Stimulated activated naive CD8-positive, alpha-beta T cell treated with anti-CD3 and anti-CD28 coated beads, Interleukin-15, Interleukin-2, amounts not matched to agents 100 ng/mL and 50 ng/mL, for 24 hours (primary cell): ENCODE measurements around the gene KAT7.
A peak's percentile ranks its signal among the peaks of the same experiment; 100 is the strongest.

Experiments used
- H3K27ac Mint-ChIP-seq: one replicate; pipeline ENCODE4 v1.8.0; 2021; ENCODE audit warnings: mild to moderate bottlenecking, mixed read lengths
- H3K27me3 Mint-ChIP-seq: one replicate; pipeline ENCODE4 v1.8.0; 2021; ENCODE audit warnings: mixed read lengths
- H3K36me3 Mint-ChIP-seq: one replicate; pipeline ENCODE4 v1.8.0; 2021; ENCODE audit warnings: low read depth, mixed read lengths
- H3K4me1 Mint-ChIP-seq: one replicate; pipeline ENCODE4 v1.8.0; 2021; ENCODE audit warnings: low read depth, mixed read lengths
- H3K4me3 Mint-ChIP-seq: one replicate; pipeline ENCODE4 v1.8.0; 2021; ENCODE audit warnings: mild to moderate bottlenecking, mixed read lengths
- H3K9me3 Mint-ChIP-seq: one replicate; pipeline ENCODE4 v1.8.0; 2021; ENCODE audit warnings: mixed read lengths

The KAT7 gene

GRCh38 chr17:49853470-49854015, 65.1 kb downstream of the KAT7 start:
- Mint-ChIP-seq H3K9me3 (no peaks in the 10 kb centered on the region), H3K4me1 (peaks cover 16% of the 10 kb centered on the region), H3K27ac (no peak overlapping the region), H3K4me3 (no peak overlapping the region), H3K36me3 (no peaks in the 10 kb centered on the region), H3K27me3 (peaks cover 3% of the 10 kb centered on the region)

- H3K4me1 Mint-ChIP-seq = peaks cover 16% of the 10 kb centered on the region
- H3K27me3 Mint-ChIP-seq = peaks cover 3% of the 10 kb centered on the region
- peak overlapping the region; percentile 5 for H3K27ac Mint-ChIP-seq
- H3K36me3 Mint-ChIP-seq = no peaks in the 10 kb centered on the region
- no peaks in the 10 kb centered on the region for H3K9me3 Mint-ChIP-seq
- no peak overlapping the region for H3K4me3 Mint-ChIP-seq
Observed at GRCh38 chr17:49854126-49854525, 65.6 kb downstream of the KAT7 start.

GRCh38 chr17:49858796-49859195, 70.3 kb downstream of the KAT7 start:
- H3K27ac Mint-ChIP-seq = no peak overlapping the region
- no peak overlapping the region for H3K4me3 Mint-ChIP-seq
- no peaks in the 10 kb centered on the region for H3K9me3 Mint-ChIP-seq
- peaks cover 5% of the 10 kb centered on the region for H3K4me1 Mint-ChIP-seq
- no peaks in the 10 kb centered on the region for H3K36me3 Mint-ChIP-seq
- peaks cover 8% of the 10 kb centered on the region for H3K27me3 Mint-ChIP-seq

DNA sequence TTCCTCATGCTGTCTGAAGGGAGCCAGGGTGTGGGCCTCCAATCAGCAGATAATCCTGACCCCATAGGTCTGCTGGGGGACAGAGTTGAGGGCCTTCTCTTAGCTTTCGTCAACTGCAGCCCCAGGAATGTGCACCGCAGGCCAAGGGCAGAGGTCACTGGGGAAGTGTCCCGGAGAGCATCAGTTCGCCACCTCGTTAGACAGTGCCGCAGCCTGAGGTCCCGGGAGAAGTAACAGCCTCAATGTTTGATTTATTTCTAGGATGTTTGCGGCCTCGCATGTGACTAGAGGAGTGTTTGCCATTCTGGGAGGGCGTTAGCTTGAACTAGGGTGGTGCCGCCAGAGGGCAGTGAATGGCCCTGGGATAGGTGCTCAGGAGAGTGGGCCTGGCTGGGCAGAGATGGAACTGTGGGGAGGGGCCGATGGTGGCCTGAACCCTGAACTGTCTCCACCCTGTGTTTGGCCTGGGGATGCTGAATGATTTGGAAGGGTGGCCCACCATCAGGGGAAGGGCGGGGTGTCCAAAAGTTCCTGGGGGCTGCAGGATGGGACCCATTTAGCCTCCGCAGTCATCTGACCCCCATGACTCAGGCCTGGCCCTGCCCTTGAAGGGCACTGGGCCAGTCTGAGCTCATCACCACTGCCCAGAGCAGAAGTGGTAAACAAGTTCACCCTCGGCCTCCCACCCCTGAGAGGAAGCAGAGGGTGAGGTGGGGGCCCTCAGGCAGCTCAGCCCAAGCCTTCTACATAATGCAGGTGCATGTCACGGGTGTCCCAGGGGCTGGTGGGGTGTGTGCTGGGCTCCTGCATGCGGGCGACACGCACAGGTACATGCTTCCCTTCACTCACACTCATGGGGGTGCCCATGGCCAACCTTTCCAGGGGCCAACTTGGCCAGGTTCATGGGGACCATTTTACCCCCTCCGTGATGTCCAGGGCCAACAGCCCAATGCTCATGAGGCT, 71.8 kb downstream of the KAT7 start:
- no peaks in the 10 kb centered on the region for H3K9me3 Mint-ChIP-seq
- H3K27ac Mint-ChIP-seq = no peak overlapping the region
- peaks cover 5% of the 10 kb centered on the region for H3K27me3 Mint-ChIP-seq
- H3K4me3 Mint-ChIP-seq = no peak overlapping the region
- H3K4me1 Mint-ChIP-seq = peaks cover 5% of the 10 kb centered on the region
- no peaks in the 10 kb centered on the region for H3K36me3 Mint-ChIP-seq

DNA sequence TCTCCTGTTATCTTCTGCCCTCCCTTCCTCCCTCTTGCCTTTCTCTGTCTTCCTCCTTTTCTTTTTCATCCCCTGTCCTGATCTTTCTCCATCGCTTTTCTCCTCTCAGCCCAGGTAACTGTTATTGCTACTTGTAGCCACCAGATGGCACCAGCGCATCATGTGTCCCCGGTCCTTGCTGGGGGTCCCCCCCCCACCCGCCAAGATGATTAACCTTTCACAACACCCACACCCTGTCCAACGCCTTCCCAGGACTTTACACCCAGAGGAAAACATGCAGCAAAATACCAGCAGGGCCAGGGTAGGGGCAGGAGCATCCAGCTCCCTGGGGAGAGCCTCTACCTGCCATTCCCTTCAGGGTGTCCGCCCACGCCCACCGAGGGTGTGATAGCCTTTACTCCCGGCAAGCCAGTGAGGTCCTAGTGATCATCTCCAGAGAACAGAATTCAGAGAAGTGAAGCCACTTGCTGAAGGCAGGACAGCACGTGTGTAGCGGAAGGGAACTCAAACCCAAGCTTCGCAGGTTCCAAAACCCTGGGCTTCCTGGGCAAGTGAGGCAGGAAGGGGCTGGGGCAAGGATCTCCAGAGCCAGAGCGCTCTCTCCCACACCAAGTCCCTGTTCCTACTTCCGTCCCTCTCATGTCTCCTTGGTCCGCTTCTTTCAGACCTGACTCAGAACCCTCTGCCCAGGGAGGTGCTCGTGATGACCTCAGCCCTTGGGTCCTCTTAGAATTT, 72.8 kb downstream of the KAT7 start:
- H3K4me3 Mint-ChIP-seq = no peak overlapping the region
- no peak overlapping the region for H3K27ac Mint-ChIP-seq
- H3K4me1 Mint-ChIP-seq = peaks cover 5% of the 10 kb centered on the region
- peaks cover 5% of the 10 kb centered on the region for H3K27me3 Mint-ChIP-seq
- H3K9me3 Mint-ChIP-seq = no peaks in the 10 kb centered on the region
- no peaks in the 10 kb centered on the region for H3K36me3 Mint-ChIP-seq

DNA sequence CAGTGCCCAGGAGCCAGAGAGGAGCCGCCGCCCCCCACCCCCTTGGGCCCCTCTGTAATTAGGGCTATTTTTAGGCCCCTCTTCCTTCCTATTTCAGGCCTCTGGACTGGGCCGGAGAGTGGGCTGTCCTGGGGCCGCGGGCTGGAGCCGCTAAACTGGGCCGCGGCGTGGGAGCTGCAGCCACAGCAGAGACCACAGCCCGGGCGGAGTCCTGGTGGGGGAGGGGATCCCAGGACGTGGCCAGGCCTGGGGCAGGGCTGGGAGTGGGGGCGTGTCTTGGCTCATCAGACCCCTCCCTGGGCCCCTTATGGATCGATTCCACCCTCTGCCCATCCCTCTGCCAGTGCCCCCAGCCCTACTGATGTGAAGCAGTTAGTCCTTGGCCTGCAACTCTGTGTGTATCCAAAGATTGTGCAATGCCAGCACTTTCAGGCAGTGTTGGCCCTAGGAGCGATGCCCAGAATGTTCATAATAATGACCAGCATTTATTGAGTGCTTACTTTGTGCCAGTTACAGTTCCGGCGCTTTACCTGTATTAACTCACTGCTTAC, 74.4 kb downstream of the KAT7 start:
- Mint-ChIP-seq H3K4me1 (peaks cover 5% of the 10 kb centered on the region), H3K27me3 (peaks cover 5% of the 10 kb centered on the region), H3K4me3 (no peak overlapping the region)

GRCh38 chr17:49866019-49866380, 77.5 kb downstream of the KAT7 start:
- no peak overlapping the region for H3K27ac Mint-ChIP-seq
- no peaks in the 10 kb centered on the region for H3K9me3 Mint-ChIP-seq
- peaks cover 3% of the 10 kb centered on the region for H3K4me1 Mint-ChIP-seq
- no peaks in the 10 kb centered on the region for H3K36me3 Mint-ChIP-seq
- H3K4me3 Mint-ChIP-seq = no peak overlapping the region
- H3K27me3 Mint-ChIP-seq = peaks cover 3% of the 10 kb centered on the region

More for the DNA sequence above, 74.4 kb downstream of the KAT7 start:
- Mint-ChIP-seq H3K36me3 (no peaks in the 10 kb centered on the region), H3K9me3 (no peaks in the 10 kb centered on the region), H3K27ac (no peak overlapping the region)

- no peaks in the 10 kb centered on the region for H3K9me3 Mint-ChIP-seq
- H3K4me1 Mint-ChIP-seq = no peaks in the 10 kb centered on the region
- H3K4me3 Mint-ChIP-seq = no peak overlapping the region
- no peaks in the 10 kb centered on the region for H3K36me3 Mint-ChIP-seq
- no peaks in the 10 kb centered on the region for H3K27me3 Mint-ChIP-seq
- no peak overlapping the region for H3K27ac Mint-ChIP-seq
Observed at GRCh38 chr17:49866882-49867413, 78.5 kb downstream of the KAT7 start.

DNA sequence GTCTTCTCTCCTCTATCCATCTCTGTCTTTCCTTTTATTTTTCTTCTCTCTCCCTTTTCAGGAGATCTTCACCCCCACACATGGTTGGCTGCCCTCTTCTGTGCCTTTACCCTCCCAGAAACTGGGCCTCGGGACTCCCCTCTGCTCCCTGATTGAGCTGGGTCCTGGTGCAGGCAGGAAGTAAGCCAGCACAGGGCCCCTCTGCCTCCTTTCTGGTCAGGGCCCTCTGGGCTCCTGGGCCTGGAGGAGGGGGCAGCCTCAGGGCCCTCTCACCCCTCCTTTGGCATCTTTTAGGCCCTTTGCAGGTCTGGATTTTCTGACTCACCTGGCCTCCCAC, 80.5 kb downstream of the KAT7 start:
- H3K36me3 Mint-ChIP-seq = no peaks in the 10 kb centered on the region
- no peaks in the 10 kb centered on the region for H3K27me3 Mint-ChIP-seq
- peaks cover 15% of the 10 kb centered on the region for H3K4me1 Mint-ChIP-seq
- no peak overlapping the region for H3K4me3 Mint-ChIP-seq
- peak overlapping the region; percentile 7 for H3K27ac Mint-ChIP-seq
- H3K9me3 Mint-ChIP-seq = no peaks in the 10 kb centered on the region

GRCh38 chr17:49870298-49870697, 81.8 kb downstream of the KAT7 start:
- Mint-ChIP-seq H3K4me1 (peaks cover 15% of the 10 kb centered on the region), H3K4me3 (no peak overlapping the region), H3K27ac (no peak overlapping the region), H3K9me3 (no peaks in the 10 kb centered on the region), H3K36me3 (no peaks in the 10 kb centered on the region), H3K27me3 (peaks cover 4% of the 10 kb centered on the region)

DNA sequence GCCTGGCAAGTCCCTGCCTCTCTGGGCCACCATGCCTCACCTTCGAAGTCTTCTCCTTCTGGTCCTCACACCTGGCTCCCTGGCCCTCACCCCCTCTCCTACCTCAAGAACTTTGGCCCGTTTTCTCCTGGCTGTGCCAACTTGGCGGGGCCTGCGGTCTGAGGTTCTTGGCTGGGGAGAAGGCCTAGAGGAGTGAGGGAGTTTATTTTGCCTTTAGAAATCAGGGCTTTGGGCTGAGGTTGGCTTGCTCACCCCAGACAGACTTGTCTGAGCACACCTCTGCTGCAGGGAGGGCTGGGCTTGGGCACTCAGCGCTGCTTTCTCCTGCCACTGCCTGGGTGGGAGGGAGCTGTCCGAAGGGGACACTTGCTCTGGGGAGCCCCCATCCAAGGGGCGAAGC, 82.7 kb downstream of the KAT7 start:
- H3K4me1 Mint-ChIP-seq = peaks cover 15% of the 10 kb centered on the region

DNA sequence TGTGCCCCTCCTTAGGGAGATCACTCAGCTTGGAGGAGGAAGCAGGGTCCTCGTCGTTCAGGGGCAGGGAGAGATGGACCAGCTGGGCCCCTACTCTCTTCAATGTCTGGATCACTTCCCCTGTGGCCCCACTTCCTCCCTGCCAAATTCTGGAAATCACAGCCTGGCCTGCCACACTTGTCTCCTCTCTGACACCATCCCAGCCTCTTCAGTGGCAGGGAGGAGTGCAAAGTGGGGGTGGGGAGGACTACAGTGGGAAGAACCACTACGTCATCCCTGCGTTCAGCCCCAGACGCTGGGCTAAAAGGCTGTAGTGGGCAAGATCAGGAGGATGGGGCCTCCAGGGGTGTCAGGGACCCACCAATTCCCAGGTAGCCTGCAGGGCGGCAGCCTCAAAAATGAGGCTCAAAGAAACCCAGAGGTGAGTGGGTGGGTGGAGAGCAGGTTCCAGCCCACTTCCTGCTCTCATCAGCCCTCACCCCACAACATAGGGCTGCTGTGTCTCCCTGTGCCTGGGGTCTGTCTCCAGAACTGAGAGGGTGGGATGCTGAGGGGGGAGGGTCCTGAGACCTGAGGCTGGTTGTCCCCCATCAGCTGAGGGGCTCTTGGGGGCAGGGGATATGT, 84.4 kb downstream of the KAT7 start:
- Mint-ChIP-seq H3K4me1 (peaks cover 15% of the 10 kb centered on the region), H3K27ac (peak overlapping the region; percentile 18), H3K36me3 (no peaks in the 10 kb centered on the region), H3K4me3 (no peak overlapping the region), H3K27me3 (peaks cover 7% of the 10 kb centered on the region), H3K9me3 (no peaks in the 10 kb centered on the region)

More for the DNA sequence above, 82.7 kb downstream of the KAT7 start:
- Mint-ChIP-seq H3K4me3 (no peak overlapping the region), H3K36me3 (no peaks in the 10 kb centered on the region), H3K27ac (no peak overlapping the region), H3K9me3 (no peaks in the 10 kb centered on the region), H3K27me3 (peaks cover 4% of the 10 kb centered on the region)

DNA sequence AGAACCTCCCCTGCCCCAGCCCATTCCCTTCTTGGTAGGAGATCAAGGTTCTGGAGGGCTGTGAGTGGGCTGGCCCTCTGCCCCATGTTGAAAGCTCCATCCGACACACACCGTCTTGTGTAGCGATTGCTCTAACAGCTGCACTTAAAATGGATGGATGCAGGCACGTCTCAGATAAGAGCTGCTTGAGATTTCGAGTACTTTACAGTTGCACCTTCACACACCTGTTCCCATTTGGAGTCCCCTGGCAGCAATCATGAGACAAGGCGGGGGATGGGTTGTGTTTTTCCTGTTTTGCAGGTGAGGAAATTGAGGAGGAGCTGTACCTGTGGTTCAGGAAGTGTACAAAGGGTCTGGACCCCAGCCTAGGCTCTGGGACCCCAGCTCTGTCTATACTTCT, 85.0 kb downstream of the KAT7 start:
- Mint-ChIP-seq H3K9me3 (no peaks in the 10 kb centered on the region), H3K4me1 (peaks cover 15% of the 10 kb centered on the region), H3K27ac (no peak overlapping the region), H3K27me3 (peaks cover 10% of the 10 kb centered on the region), H3K4me3 (no peak overlapping the region), H3K36me3 (no peaks in the 10 kb centered on the region)

GRCh38 chr17:49873926-49874325, 85.4 kb downstream of the KAT7 start:
- Mint-ChIP-seq H3K4me1 (peaks cover 15% of the 10 kb centered on the region), H3K27me3 (peaks cover 12% of the 10 kb centered on the region), H3K4me3 (no peak overlapping the region), H3K9me3 (no peaks in the 10 kb centered on the region), H3K36me3 (no peaks in the 10 kb centered on the region), H3K27ac (no peak overlapping the region)
